Measurements from ENCODE around the gene GNG12. TPM values are rescaled to one million over a fixed set of nuclear protein-coding genes. Genes with fewer than 3 reads are reported as not detected.

GNG12 gene
- total and polyA plus RNA-seq, 9 of the 15 experiments (the other 6 are each of a cell fraction or from before 2014, with no cell fraction given) = 2.6 to 6.0 (median 4.1) TPM

- TF ChIP-seq ZNF609 (CRISPR knock-in tag; IDR thresholded peaks at IDR 0.05; ENCODE audit: borderline replicate concordance) = 0 out of 2 replicates have a peak, but pooled peaks have one; percentile 27
- TF ChIP-seq MITF (IDR thresholded peaks at IDR 0.05) = no peak
- TF ChIP-seq NELFE (IDR thresholded peaks at IDR 0.05; ENCODE audit: insufficient read depth, insufficient read length) = no peak
- TF ChIP-seq CHD4 (IDR thresholded peaks at IDR 0.05; ENCODE audit: insufficient read depth, insufficient replicate concordance, low read depth, low read length, poor library complexity, severe bottlenecking) = no peak
- no peak for TF ChIP-seq ZNF444 (CRISPR knock-in tag; IDR thresholded peaks at IDR 0.05)
- TF ChIP-seq NFRKB (IDR thresholded peaks at IDR 0.05; ENCODE audit: low read depth) = peak; percentile 33; the same call in 1 of the 2 replicates
- peak; percentile 39; the same call in 1 of the 2 replicates for TF ChIP-seq JUN (IDR thresholded peaks at IDR 0.05; ENCODE audit: borderline replicate concordance, low read depth, low read length)
- 0 out of 2 replicates have a peak, but pooled peaks have one; percentile 39 for TF ChIP-seq JUN (CRISPR knock-in tag; IDR thresholded peaks at IDR 0.05; ENCODE audit: borderline replicate concordance)
- TF ChIP-seq ZBTB12 (CRISPR knock-in tag; IDR thresholded peaks at IDR 0.05) = 0 out of 2 replicates have a peak, but pooled peaks have one; percentile 9
- TF ChIP-seq NFATC3 (IDR thresholded peaks at IDR 0.05) = 0 out of 2 replicates have a peak, but pooled peaks have one; percentile 42
- TF ChIP-seq ZBTB5 (IDR thresholded peaks at IDR 0.05) = no peak
- TF ChIP-seq DEAF1 (CRISPR knock-in tag; IDR thresholded peaks at IDR 0.05) = no peak; the same call in 1 of the 2 replicates
- TF ChIP-seq DPF2 (IDR thresholded peaks at IDR 0.05) = peak; percentile 97
- TF ChIP-seq SRSF9 (IDR thresholded peaks at IDR 0.05; ENCODE audit: borderline replicate concordance, low read depth, low read length) = no peak
Measured at GRCh38 chr1:67688526-67689219, 144.6 kb downstream of the GNG12 start (continued).

All from K562 (cell line).